ENCODE results near the gene HSD17B2.

DNA sequence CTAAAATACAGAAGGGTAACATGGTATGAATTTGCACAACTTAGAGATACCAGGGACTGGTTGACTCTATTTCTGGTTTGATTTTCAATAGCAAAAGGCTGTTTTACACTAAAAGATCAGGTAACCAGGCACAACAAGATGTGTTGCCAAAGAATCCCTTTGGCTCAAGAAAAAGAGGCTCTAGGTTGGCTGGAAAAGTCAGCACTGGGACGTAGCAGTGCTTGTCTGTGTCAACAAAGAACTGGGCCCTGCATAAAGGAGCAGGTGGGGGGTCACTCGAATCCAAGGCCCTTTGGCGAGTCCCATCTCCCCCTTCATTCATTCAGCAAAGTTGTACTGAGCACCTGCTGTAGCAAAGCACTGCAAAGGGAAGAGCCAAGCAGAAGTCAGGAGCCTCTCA, 42.2 kb upstream of the HSD17B2 start:
- TF ChIP-seq, protein P1, sequence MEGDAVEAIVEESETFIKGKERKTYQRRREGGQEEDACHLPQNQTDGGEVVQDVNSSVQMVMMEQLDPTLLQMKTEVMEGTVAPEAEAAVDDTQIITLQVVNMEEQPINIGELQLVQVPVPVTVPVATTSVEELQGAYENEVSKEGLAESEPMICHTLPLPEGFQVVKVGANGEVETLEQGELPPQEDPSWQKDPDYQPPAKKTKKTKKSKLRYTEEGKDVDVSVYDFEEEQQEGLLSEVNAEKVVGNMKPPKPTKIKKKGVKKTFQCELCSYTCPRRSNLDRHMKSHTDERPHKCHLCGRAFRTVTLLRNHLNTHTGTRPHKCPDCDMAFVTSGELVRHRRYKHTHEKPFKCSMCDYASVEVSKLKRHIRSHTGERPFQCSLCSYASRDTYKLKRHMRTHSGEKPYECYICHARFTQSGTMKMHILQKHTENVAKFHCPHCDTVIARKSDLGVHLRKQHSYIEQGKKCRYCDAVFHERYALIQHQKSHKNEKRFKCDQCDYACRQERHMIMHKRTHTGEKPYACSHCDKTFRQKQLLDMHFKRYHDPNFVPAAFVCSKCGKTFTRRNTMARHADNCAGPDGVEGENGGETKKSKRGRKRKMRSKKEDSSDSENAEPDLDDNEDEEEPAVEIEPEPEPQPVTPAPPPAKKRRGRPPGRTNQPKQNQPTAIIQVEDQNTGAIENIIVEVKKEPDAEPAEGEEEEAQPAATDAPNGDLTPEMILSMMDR (IDR thresholded peaks at IDR 0.05; ENCODE audit: low read length): no peak
- TF ChIP-seq EZH2 (IDR thresholded peaks at IDR 0.05; ENCODE audit: borderline replicate concordance, low read length): no peak
